Naive thymus-derived CD4-positive, alpha-beta T cell (primary cell): Measurements from ENCODE around the gene CPT1C. TPM values are rescaled to one million over a fixed set of nuclear protein-coding genes. Genes with fewer than 3 reads are reported as not detected.
"Not testable (repeated sequence)": the region's sequence is repeated elsewhere in the genome, so short reads cannot be mapped to it uniquely, and the experiment has no call there.

Source experiments
- ATAC-seq: fragments of 150-1000 bp; cut with Tn5 transposase; 2 replicates; pipeline ENCODE4 v1.10.0; 2021; ENCODE audit warnings: mild to moderate bottlenecking, moderate library complexity
- CTCF ChIA-PET: fragments of 350-600 bp; sonication (Branson Sonifier 250); formaldehyde crosslinking; loops from one replicate; lab custom pipeline; 2021; ENCODE audit warnings: antibody characterized with exemption; lab: Charles Lee
- POLR2A ChIA-PET: fragments of 350-600 bp; sonication (Branson Sonifier 250); formaldehyde crosslinking; loops from one replicate; lab custom pipeline; 2021; ENCODE audit warnings: antibody characterized with exemption, inconsistent platforms; lab: Charles Lee
- DNase-seq, 9 donors: peaks; one replicate each; pipeline versions ENCODE4 v3.0.0 to v3.0.0-alpha.2; 2020 to 2022; ENCODE audit warnings: mixed read lengths in 1 of 9
- H3K27ac ChIP-seq: one replicate; pipeline ENCODE4 v1.7.0; 2013; ENCODE audit warnings: mild to moderate bottlenecking, low read depth, low read length, moderate library complexity
- H3K27me3 ChIP-seq, 2 donors: one replicate each; pipeline ENCODE4 v1.7.0; 2013; ENCODE audit warnings: low read length in 2 of 2, mild to moderate bottlenecking in 2 of 2, moderate library complexity in 2 of 2; ENCODE audit not compliant: control insufficient read depth in 2 of 2, insufficient read depth in 2 of 2
- H3K36me3 ChIP-seq, 3 experiments: 1 replicate in 2 of 3; 2 replicates in 1 of 3; pipeline ENCODE4 v1.7.0; 2013; ENCODE audit warnings: low read length in 3 of 3, mild to moderate bottlenecking in 3 of 3, moderate library complexity in 1 of 3; ENCODE audit not compliant: insufficient read depth in 3 of 3, control insufficient read depth in 2 of 3
- H3K4me1 ChIP-seq, 2 donors: one replicate each; pipeline ENCODE4 v1.7.0; 2013; ENCODE audit warnings: low read length in 2 of 2, mild to moderate bottlenecking in 2 of 2, moderate library complexity in 1 of 2; ENCODE audit not compliant: control insufficient read depth in 2 of 2, insufficient read depth in 2 of 2
- H3K4me3 ChIP-seq: 2 replicates; pipeline ENCODE4 v1.7.0; 2013; ENCODE audit warnings: mild to moderate bottlenecking, low read length
- H3K9me3 ChIP-seq, 3 experiments: 1 replicate in 2 of 3; 2 replicates in 1 of 3; pipeline ENCODE4 v1.7.0; 2013; ENCODE audit warnings: low read length in 3 of 3; ENCODE audit not compliant: control insufficient read depth in 2 of 3
- H3K27ac Mint-ChIP-seq, 9 donors: one replicate each; pipeline ENCODE4 v1.8.0; 2020 to 2022; ENCODE audit warnings: mixed read lengths in 9 of 9, mild to moderate bottlenecking in 8 of 9, moderate library complexity in 5 of 9, inconsistent platforms in 2 of 9
- H3K27me3 Mint-ChIP-seq, 5 donors: one replicate each; pipeline ENCODE4 v1.8.0; 2021 to 2022; ENCODE audit warnings: mixed read lengths in 5 of 5, mild to moderate bottlenecking in 1 of 5
- H3K36me3 Mint-ChIP-seq, 5 donors: one replicate each; pipeline ENCODE4 v1.8.0; 2020 to 2022; ENCODE audit warnings: mixed read lengths in 5 of 5, mild to moderate bottlenecking in 3 of 5, inconsistent platforms in 1 of 5
- H3K4me1 Mint-ChIP-seq, 7 donors: one replicate each; pipeline ENCODE4 v1.8.0; 2020 to 2022; ENCODE audit warnings: mixed read lengths in 7 of 7, mild to moderate bottlenecking in 3 of 7, inconsistent platforms in 1 of 7
- H3K4me3 Mint-ChIP-seq, 10 donors: one replicate each; pipeline ENCODE4 v1.8.0; 2020 to 2022; ENCODE audit warnings: mild to moderate bottlenecking in 10 of 10, mixed read lengths in 10 of 10, moderate library complexity in 6 of 10, inconsistent platforms in 2 of 10
- H3K9me3 Mint-ChIP-seq, 11 donors: one replicate each; pipeline ENCODE4 v1.8.0; 2020 to 2022; ENCODE audit warnings: mixed read lengths in 11 of 11, mild to moderate bottlenecking in 4 of 11, inconsistent platforms in 1 of 11, moderate library complexity in 1 of 11
- intact Hi-C, 2 donors: fragments of 100-400 bp; cut with micrococcal nuclease; formaldehyde crosslinking; loops; one replicate each; pipeline ENCODE4 v1.15.1; 2023
- polyA plus RNA-seq, 2 donors: library from polyadenylated mRNA; unstranded; fragments of 300-500 nt; fragmentation: Illumina TruSeq; gene quantifications; one replicate each; pipeline ENCODE4 v1.2.3, GENCODE V29; 2021
- total RNA-seq, 6 experiments: library from RNA in 5 of 6; stranded (reverse) in 5 of 6; gene quantifications; 1 replicate in 5 of 6; 2 replicates in 1 of 6; pipeline ENCODE4 v1.2.3 and lab custom pipeline; 2021 to 2026

Gene CPT1C
- total and polyA plus RNA-seq, 7 experiments from 2014 or later, result 0.96 to 6.0 (median 1.6) TPM; not detected in 1

GRCh38 chr19:49713236-49713845 lies 22.4 kb downstream of the CPT1C start:
- Histone ChIP-seq H3K27ac (no peak overlapping the region), H3K4me1 (peaks cover 6 to 9% of the 10 kb centered on the region in 2 donors), H3K27me3 (no peaks in the 10 kb centered on the region), H3K4me3 (no peak overlapping the region), H3K36me3 (no peaks in the 10 kb centered on the region), H3K9me3 (no peaks in the 10 kb centered on the region)
- CTCF ChIA-PET, result no interaction called here
- POLR2A ChIA-PET, result interaction anchor here (1.0 kb wide), 1 partner anchor 10 kb away, joined by 3 read pairs; no protein-coding TSS in a partner anchor
- H3K4me3 Mint-ChIP-seq, result no peak overlapping the region
- H3K9me3 Mint-ChIP-seq, result peaks cover 0 to 2% (median 0%) of the 10 kb centered on the region in 11 donors
- intact Hi-C loops, result no loop called here
- H3K27ac Mint-ChIP-seq, result no peak overlapping the region
- H3K27me3 Mint-ChIP-seq, result peaks cover 0 to 4% (median 0%) of the 10 kb centered on the region in 5 donors
- H3K36me3 Mint-ChIP-seq, result peaks cover 0 to 5% (median 0%) of the 10 kb centered on the region in 5 donors
- DNase-seq (no peak), ATAC-seq (no peak)
- H3K4me1 Mint-ChIP-seq, result peaks cover 6 to 16% (median 8%) of the 10 kb centered on the region in 7 donors

- CTCF ChIA-PET, result interaction anchor here (0.6 to 1.6 kb wide), 4 partner anchors 15 to 1132 kb away, joined by 3 to 4 read pairs (median 3); no protein-coding TSS in a partner anchor
- H3K27ac ChIP-seq, result no peak overlapping the region
- Mint-ChIP-seq H3K36me3 (peaks cover 0 to 14% (median 5%) of the 10 kb centered on the region in 5 donors), H3K27me3 (no peaks in the 10 kb centered on the region), H3K4me1 (peaks cover 7 to 18% (median 11%) of the 10 kb centered on the region in 7 donors), H3K4me3 (peak overlapping the region in 1 of 10 donors; percentile 34), H3K27ac (peak overlapping the region in 3 of 9 donors; percentile 41 to 43 (median 43)), H3K9me3 (no peaks in the 10 kb centered on the region)
- no peak for DNase-seq
- no peaks in the 10 kb centered on the region for H3K9me3 ChIP-seq
- intact Hi-C loops, result loop anchor here in 1 of 2 donors (2.0 to 5.0 kb wide), 3 partner anchors 25 to 176 kb away; partner anchors contain the start of genes CPT1C and PTOV1
- no peak overlapping the region for H3K4me3 ChIP-seq
- H3K27me3 ChIP-seq, result no peaks in the 10 kb centered on the region
- peaks cover 6 to 9% of the 10 kb centered on the region in 2 donors for H3K4me1 ChIP-seq
- no peak for ATAC-seq
- no peaks in the 10 kb centered on the region for H3K36me3 ChIP-seq
- POLR2A ChIA-PET, result no interaction called here
Observed at GRCh38 chr19:49716154-49716553, 25.2 kb downstream of the CPT1C start.

GRCh38 chr19:49718511-49718910 lies 27.6 kb downstream of the CPT1C start:
- CTCF ChIA-PET, result interaction anchor here (0.7 to 0.8 kb wide), 2 partner anchors 218 to 520 kb away, joined by 5 to 6 read pairs; no protein-coding TSS in a partner anchor
- Mint-ChIP-seq H3K9me3 (no peaks in the 10 kb centered on the region), H3K4me3 (peak overlapping the region; percentile 23 to 96 (median 77)), H3K4me1 (peaks cover 7 to 15% (median 11%) of the 10 kb centered on the region in 7 donors), H3K27ac (peak overlapping the region; percentile 8 to 97 (median 81)), H3K27me3 (no peaks in the 10 kb centered on the region), H3K36me3 (peaks cover 0 to 23% (median 5%) of the 10 kb centered on the region in 5 donors)
- DNase-seq, result no peak
- intact Hi-C loops, result loop anchor here in 1 of 2 donors (5.0 kb wide), 1 partner anchor 174 kb away; no protein-coding TSS in a partner anchor
- ATAC-seq, result no peak
- no peaks in the 10 kb centered on the region for H3K9me3 ChIP-seq
- POLR2A ChIA-PET, result interaction anchor here (0.6 to 1.9 kb wide), 9 partner anchors 12 to 351 kb away, joined by 3 to 23 read pairs (median 3); partner anchors contain the start of genes AP2A1, ATF5 and PRMT1
- H3K4me3 ChIP-seq, result no peak overlapping the region
- H3K27ac ChIP-seq, result no peak overlapping the region
- no peaks in the 10 kb centered on the region for H3K27me3 ChIP-seq
- peaks cover 6 to 9% of the 10 kb centered on the region in 2 donors for H3K4me1 ChIP-seq
- no peaks in the 10 kb centered on the region for H3K36me3 ChIP-seq

GRCh38 chr19:49718991-49719390 lies 28.1 kb downstream of the CPT1C start:
- Mint-ChIP-seq H3K27ac (peak overlapping the region in 8 of 9 donors; percentile 8 to 97 (median 70)), H3K9me3 (no peaks in the 10 kb centered on the region), H3K36me3 (peaks cover 0 to 24% (median 5%) of the 10 kb centered on the region in 5 donors), H3K27me3 (no peaks in the 10 kb centered on the region), H3K4me3 (peak overlapping the region in 9 of 10 donors; percentile 31 to 95 (median 60)), H3K4me1 (peaks cover 7 to 15% (median 11%) of the 10 kb centered on the region in 7 donors)
- no peak overlapping the region for H3K4me3 ChIP-seq
- no peaks in the 10 kb centered on the region for H3K27me3 ChIP-seq
- intact Hi-C loops, result loop anchor here in 1 of 2 donors (5.0 kb wide), 1 partner anchor 173 kb away; no protein-coding TSS in a partner anchor
- no peak for DNase-seq
- H3K36me3 ChIP-seq, result no peaks in the 10 kb centered on the region
- H3K9me3 ChIP-seq, result no peaks in the 10 kb centered on the region
- H3K4me1 ChIP-seq, result peaks cover 6 to 9% of the 10 kb centered on the region in 2 donors
- CTCF ChIA-PET, result interaction anchor here (0.7 kb wide), 1 partner anchor 216 kb away, joined by 3 read pairs; no protein-coding TSS in a partner anchor
- no peak for ATAC-seq
- no peak overlapping the region for H3K27ac ChIP-seq
- POLR2A ChIA-PET, result interaction anchor here (0.6 kb wide), 1 partner anchor 352 kb away, joined by 3 read pairs; no protein-coding TSS in a partner anchor

- peaks cover 7 to 15% (median 11%) of the 10 kb centered on the region in 7 donors for H3K4me1 Mint-ChIP-seq
- ChIA-PET POLR2A (interaction anchor here (0.6 kb wide), 1 partner anchor 352 kb away, joined by 3 read pairs; no protein-coding TSS in a partner anchor), CTCF (interaction anchor here (0.7 kb wide), 1 partner anchor 216 kb away, joined by 3 read pairs; no protein-coding TSS in a partner anchor)
- not testable (repeated sequence) for DNase-seq, H3K27me3 ChIP-seq, H3K36me3 ChIP-seq, H3K9me3 Mint-ChIP-seq, H3K4me1 ChIP-seq, H3K9me3 ChIP-seq, H3K27me3 Mint-ChIP-seq, H3K27ac ChIP-seq, H3K4me3 ChIP-seq, ATAC-seq
- intact Hi-C loops, result loop anchor here in 1 of 2 donors (5.0 kb wide), 1 partner anchor 173 kb away; no protein-coding TSS in a partner anchor
- peak overlapping the region in 6 of 9 donors; percentile 2 to 97 (median 70) for H3K27ac Mint-ChIP-seq
- peak overlapping the region in 6 of 10 donors; percentile 6 to 95 (median 52) for H3K4me3 Mint-ChIP-seq
- peaks cover 0 to 27% (median 5%) of the 10 kb centered on the region in 5 donors for H3K36me3 Mint-ChIP-seq
Observed at GRCh38 chr19:49719420-49719819, 28.5 kb downstream of the CPT1C start.

GRCh38 chr19:49727217-49728030 lies 36.5 kb downstream of the CPT1C start:
- DNase-seq (no peak), ATAC-seq (no peak)
- peaks cover 0 to 4% (median 0%) of the 10 kb centered on the region in 7 donors for H3K4me1 Mint-ChIP-seq
- ChIA-PET POLR2A (no interaction called here), CTCF (no interaction called here)
- Histone ChIP-seq H3K4me1 (no peaks in the 10 kb centered on the region), H3K36me3 (no peaks in the 10 kb centered on the region), H3K4me3 (no peak overlapping the region), H3K9me3 (no peaks in the 10 kb centered on the region), H3K27me3 (no peaks in the 10 kb centered on the region), H3K27ac (no peak overlapping the region)
- no peaks in the 10 kb centered on the region for H3K27me3 Mint-ChIP-seq
- no peak overlapping the region for H3K4me3 Mint-ChIP-seq
- H3K27ac Mint-ChIP-seq, result no peak overlapping the region
- intact Hi-C loops, result no loop called here
- H3K36me3 Mint-ChIP-seq, result peaks cover 0 to 40% (median 22%) of the 10 kb centered on the region in 5 donors
- H3K9me3 Mint-ChIP-seq, result peaks cover 0 to 1% (median 0%) of the 10 kb centered on the region in 11 donors
